ENCODE data around the gene CYTH1.

GRCh38 chr17:78682363-78682762, 99.7 kb downstream of the CYTH1 start:
- TF ChIP-seq CTCF (IDR thresholded peaks at IDR 0.05) = no peak
- no peak for TF ChIP-seq POLR2A (IDR thresholded peaks at IDR 0.05)

Data from vagina (tissue), 2 donors.